NCI-H2227 (cell line): ENCODE data around the gene ST3GAL6.

ENCODE experiments used
- DNase-seq: peaks from one replicate; lab custom pipeline; 2025; ENCODE audit not compliant: unreplicated experiment; lab: John Stamatoyannopoulos, UW

The ST3GAL6 gene

GRCh38 chr3:98739266-98739665, 23.9 kb upstream of the ST3GAL6 start:
- no peak for DNase-seq

GRCh38 chr3:98740324-98740723, 22.8 kb upstream of the ST3GAL6 start:
- no peak for DNase-seq

DNA sequence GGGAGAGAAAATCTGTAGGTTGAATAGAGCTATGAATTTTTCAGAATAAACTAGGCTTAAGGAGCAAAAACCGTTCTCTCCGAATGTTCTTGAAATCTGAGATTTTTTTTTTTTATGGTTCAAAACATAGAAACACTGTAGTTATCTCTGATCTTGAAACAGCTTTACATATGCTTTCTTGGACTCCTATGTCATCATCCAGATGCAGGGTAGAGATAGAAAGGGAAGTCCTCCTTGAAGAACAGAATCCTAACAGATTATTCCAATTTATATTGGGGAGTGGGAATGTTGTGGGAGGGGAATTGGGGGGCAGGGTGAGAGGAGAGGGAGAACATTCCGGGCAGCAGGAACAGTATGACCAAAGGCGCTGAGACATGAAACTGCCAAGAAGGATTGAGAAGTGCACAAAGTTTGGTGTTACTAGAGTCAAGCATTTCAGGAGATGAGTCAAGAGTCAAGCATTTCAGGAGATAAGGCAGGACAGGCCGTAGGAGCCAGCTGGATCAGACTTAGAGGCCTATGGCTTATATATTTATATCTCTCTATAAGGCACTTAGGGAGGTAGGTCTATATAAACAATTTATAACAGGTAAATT, 21.9 kb upstream of the ST3GAL6 start:
- no peak for DNase-seq

- no peak for DNase-seq
Measured at GRCh38 chr3:98743071-98743470, 20.1 kb upstream of the ST3GAL6 start.

DNA sequence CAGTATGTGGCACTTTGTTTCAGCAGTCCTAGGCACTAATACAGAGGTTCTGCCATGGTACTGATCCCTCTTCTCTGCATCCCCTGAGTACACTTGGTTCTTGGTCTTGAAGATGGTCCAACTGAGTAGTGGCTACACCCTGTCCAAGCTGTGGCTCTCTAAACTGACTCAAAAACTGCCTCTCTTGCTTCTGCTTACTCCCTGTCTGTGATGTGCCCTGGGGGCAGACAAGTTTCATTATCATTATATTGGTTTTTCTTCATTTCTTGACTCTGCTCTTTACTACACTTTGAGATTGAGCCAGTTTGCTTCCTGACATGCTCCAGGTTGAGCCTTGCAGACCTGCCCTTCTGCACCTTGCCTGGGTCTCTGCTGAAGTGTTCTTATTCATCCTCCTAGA, 18.9 kb upstream of the ST3GAL6 start:
- DNase-seq, result no peak

DNA sequence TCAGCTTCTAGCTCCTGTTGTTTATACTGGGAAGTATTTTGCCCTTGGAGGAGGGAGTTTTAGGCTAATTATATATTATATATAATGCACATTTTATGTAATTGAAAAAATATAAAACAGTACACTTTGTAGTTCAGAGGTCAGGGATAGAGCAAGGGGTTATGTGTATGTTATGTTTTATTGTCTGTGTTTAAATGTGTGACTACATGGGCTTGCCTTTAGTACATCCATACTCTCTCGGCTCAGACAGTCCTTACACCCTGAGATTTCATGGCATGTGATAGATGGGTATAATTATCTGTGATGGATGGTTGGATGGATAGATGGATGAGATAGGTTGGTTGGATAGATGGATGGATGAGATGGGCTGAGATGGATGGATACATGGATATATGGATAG, 17.4 kb upstream of the ST3GAL6 start:
- no peak for DNase-seq

DNA sequence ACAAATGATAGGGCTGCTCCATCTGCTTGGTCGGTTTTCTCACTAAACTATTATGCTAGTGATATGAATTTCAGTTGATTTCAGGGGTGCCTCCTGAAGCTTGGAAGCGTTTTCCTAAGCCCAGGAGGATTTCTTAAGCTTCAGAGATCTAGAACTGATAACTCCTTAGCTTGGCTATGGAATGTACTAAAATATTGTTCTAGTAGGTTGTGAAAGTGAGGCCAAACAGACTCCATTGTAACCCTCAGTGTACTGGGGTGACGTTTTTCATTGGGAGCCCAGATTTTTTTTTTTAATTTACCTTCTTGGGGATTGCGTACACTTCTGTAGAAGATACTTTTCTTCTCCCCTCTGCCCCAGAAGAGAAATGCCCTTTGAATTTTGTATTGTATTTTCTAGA, 17.0 kb upstream of the ST3GAL6 start:
- DNase-seq, result no peak

DNA sequence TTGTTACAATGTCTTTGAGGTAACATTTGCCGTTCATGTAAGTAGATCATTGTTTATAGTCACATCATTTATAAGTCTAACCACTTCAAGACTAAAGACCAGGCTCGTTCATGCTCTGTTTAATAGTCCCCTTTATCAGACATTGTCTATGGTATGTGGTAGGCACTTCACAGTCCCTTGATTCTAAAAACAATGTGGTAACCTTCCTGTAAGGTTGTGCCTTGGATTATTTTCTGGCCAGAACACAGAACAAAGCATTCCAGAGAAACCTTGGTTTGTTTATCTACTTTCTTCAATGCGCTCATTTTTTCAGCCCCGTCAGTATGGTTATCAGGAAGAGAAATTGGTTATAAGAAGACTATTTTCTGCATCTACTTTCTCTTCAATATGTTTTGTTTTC, 16.3 kb upstream of the ST3GAL6 start:
- no peak for DNase-seq

GRCh38 chr3:98750276-98750919, 12.7 kb upstream of the ST3GAL6 start:
- DNase-seq, result no peak

DNA sequence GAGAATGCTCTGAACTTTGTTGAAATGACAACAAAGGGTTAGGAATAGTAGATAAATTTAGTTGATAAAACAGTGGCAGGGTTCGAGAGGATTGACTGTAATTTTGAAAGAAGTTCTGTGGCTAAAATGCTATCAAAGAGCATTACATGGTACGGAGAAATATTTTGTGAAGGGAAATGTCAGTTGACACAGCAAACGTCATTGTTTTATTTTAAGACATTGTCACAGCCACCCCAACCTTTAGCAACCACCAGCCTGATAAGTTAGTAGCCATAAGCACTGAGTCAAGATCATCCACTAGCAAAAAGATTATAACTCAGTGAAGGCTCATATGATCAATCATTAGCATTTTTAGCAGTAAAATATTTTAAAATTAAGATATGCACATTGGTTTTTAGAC, 8.7 kb upstream of the ST3GAL6 start:
- no peak for DNase-seq

DNA sequence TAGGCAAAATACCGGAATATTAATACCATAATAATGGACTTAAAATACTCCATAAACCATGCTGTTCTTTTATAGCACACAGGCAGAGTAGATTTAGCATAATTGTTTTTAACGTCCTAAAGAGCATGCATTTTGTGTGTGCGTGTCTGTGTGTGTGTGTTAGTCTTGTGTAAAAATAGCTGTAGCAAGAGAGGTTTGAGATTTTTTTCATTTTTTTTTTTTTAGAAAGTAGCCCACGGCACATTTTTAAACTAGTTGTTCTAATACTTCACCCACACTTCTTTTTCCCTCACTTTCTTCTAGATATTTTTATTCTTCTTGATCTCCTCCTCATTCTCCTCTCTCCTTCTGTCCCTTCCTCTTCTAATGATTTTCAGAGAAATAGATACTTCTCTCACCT, 7.5 kb upstream of the ST3GAL6 start:
- no peak for DNase-seq

DNA sequence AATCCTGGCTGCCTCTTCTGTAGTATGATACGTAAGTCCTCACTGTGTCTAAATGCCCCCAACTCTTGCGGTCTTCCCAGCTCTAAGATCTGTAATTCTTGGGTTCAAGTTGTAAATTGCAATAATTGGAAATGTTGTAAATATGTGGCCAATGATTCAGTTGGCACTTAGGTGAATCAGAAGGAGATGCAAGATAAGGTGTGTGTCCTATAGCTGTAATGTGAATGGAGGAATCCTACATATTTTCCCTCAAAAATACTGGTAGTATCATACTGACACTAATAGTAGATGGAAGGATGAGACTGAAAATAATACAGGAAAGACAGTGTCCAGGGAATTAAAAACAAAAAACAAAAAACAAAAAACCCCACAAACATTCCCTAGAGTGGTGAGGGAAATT, 3.5 kb upstream of the ST3GAL6 start:
- no peak for DNase-seq

- DNase-seq, result no peak
Measured at GRCh38 chr3:98761643-98762229, 1.4 kb upstream of the ST3GAL6 start.

DNA sequence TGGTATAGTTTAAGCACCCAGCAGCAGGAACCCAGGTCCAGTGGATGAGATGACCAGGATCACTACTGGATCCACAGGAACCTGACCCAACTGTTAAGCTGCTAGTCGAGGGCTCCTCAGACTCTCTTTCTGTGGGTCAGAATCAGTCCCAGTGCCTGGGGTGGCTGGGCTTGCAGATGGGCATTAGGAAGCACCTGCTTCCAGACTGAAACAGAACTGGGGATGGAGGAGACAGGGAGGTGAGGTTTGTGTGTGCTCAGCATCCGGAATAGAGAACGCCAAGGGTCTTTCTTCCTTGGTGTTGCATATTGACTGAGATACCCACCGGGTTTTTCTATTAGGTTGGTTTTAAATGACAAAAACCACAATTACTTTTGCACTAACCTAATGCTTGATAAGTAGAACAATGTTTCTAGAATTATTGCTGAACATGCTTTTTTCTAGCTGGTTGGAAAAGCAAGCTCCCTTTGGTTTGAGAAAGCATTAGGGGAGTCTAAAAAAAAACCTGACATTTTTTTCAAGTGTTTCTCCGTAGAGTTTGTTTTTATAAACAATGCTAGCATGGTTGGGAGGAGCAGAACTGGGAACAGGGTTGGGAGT, 779 bp downstream of the ST3GAL6 start:
- DNase-seq, result no peak

GRCh38 chr3:98764472-98764884, 1.3 kb downstream of the ST3GAL6 start:
- DNase-seq, result no peak

DNA sequence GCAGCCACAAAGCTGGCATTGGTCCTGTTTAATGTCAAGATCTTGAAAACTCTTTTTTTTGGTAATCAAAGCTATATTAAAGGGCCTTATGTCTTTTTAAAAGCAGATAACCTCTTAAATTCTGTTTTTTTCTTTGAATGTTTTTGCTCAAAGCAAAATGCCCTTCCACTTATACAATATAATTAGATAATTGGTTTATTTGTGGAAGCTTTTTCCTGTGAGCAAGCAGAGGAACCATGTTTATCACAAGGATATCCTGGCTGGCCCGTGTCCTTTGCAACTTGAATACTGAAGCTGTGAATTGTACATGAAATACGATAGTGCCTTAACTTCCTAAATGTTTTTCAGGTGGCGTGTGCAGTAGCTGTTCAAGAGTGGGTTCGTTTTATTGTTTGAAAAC, 2.6 kb downstream of the ST3GAL6 start:
- no peak for DNase-seq

GRCh38 chr3:98766924-98767323, 3.8 kb downstream of the ST3GAL6 start:
- no peak for DNase-seq

DNA sequence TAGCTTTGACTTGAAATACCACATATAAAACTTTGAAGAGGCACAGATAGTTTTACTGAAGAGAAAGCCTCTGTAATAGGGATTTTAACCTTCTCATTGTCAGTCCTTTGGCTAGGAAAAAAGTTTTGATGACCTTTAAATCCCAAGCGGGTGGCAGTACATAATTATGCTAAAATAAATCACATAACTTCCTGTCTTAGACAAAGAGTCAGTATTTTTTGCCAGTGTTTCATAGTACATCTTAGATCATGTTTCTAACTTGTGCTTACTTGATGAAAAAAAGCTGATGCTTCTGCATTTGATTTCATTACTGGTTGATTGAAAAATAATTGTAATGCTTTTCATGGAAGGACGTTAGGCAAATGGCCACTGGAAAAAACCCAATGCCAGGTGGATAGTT, 5.8 kb downstream of the ST3GAL6 start:
- DNase-seq, result no peak

- no peak for DNase-seq
Measured at GRCh38 chr3:98769448-98769847, 6.3 kb downstream of the ST3GAL6 start.

DNA sequence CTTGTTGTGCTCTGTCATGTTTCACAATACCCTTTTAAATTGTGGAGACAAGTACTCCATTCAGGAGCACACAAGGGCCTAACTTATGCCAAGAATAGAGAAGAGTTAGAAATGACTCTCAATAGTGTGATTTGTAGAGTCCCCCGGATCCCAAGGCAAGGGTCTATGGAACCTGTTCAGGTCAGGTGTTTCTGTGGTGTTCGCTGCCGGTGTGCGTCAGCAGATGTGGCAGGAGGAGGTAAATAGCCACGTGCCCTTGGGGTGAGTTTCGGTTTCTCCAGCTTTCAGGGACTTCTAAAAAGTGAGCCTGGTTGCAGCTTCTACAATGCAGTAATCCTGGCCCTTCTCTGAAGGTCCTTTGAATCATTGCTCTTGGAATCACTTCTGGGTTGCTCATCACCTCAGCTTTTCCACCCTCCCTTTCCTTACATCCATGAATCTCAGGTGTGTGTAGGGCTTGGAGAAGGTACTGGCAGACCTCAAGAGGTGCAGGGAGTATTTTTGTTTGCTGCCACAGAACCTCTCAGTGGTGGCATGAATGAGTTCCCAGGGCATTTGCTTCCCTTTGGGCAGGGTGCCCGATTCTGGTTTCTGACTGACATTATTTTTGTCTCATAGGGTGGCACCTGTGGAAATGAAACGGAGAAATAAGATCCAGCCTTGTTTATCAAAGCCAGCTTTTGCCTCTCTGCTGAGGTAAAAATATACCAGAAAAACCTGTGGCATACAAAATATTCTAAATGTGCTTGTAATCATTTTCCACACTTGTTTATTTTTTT, 7.3 kb downstream of the ST3GAL6 start:
- DNase-seq, result no peak

GRCh38 chr3:98772022-98772421, 8.9 kb downstream of the ST3GAL6 start:
- no peak for DNase-seq
